Fibroblast of skin of back (primary cell): ENCODE data around the gene OR4A16. TPM values are rescaled to one million over a fixed set of nuclear protein-coding genes. Genes with fewer than 3 reads are reported as not detected.

Experiments
- DNase-seq: peaks from one replicate; pipeline ENCODE4 v3.0.0-alpha.2; 2013
- polyA plus RNA-seq, 2 experiments: library from polyadenylated mRNA; unstranded; fragments of 120-200 nt; gene quantifications; one replicate each; pipeline ENCODE4 v1.2.1, GENCODE V29; 2013; ENCODE audit not compliant: insufficient read length in 2 of 2

Gene OR4A16, protein sequence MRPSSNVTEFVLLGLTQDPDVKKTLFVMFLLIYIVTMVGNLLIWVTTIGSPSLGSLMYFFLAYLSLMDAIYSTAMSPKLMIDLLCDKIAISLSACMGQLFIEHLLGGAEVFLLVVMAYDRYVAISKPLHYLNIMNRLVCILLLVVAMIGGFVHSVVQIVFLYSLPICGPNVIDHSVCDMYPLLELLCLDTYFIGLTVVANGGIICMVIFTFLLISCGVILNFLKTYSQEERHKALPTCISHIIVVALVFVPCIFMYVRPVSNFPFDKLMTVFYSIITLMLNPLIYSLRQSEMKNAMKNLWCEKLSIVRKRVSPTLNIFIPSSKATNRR
- polyA plus RNA-seq (2013, experiment 1 of 2; ENCODE audit: insufficient read length) = not detected
- not detected for polyA plus RNA-seq (2013, experiment 2 of 2; ENCODE audit: insufficient read length)

DNA sequence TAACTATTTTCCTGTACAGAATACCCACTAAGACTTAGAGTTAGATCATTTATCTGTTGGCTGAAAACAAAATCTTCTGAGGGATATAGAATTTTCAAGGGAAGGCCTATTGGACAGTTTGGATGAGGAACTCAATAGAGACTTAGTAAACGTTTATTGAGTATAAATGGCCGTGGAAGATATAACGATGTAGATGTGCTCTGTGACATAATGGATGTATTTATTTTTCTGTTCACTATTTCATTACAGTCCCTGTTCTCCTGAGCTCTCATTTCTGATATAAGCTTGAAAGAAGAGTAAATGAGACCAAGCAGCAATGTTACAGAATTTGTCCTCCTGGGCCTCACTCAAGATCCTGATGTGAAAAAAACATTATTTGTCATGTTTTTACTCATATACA, at the start of gene OR4A16:
OR4A16 (plus strand) TSS at position 301 of the 400 bp plus-strand sequence; CDS start at position 301, 0 bp downstream.
- no peak for DNase-seq

DNA sequence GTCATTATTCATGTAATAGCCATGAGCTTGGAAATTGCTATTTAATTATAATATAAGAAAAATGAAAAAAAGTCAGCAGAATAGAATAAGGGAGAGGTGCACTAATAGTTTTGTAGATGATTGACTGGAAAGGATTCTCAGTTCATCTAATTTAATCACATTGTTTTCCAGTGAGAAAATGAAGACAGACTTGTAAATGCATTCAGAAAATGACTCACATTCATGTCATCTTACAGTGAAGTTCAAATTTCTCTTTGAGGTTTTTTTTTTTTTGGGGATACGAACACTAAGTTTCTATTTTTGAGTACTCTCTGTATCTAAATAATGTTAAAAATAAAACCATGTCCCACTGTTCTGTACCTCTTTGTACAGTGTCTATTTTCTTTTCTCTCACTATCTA, 18.5 kb upstream of the OR4A16 start:
- DNase-seq = no peak

DNA sequence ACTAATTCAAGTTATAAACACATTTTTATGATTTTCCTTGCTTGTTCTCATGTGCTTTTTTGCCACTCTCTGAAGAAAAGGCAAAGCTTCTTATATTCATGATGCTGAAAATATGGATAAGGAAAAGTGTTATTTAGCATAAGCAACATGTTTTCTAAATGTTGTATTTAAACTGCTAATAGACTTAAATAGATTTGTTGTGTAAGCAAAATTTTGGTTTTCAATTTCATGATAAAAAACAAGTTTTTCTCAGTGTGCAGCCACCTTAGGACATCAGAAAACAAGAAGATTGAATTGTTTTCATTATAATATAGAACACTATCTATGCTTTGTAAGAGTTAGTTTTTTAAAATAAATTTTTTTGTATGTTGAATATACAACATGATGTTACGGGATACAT, 2.3 kb downstream of the OR4A16 start:
- DNase-seq = no peak

DNA sequence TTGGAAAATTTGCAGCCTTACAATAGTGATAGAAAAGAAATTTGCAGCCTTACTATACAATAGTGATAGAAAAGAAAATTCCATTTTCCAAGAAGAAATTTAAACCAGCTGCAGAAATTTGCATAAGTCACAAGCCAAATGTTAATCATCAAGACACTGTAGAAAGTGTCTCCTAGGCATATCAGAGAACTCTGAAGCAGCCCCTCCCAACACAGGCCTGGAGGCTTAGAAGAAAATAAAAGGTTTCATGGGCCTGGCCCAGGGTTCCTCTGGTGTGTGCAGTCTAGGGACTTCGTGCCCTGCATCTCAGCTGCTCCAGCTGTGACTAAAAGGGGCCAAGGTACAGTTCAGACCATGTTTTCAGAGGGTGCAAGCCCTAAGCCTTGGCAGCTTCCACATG, 6.0 kb downstream of the OR4A16 start:
- DNase-seq = no peak

DNA sequence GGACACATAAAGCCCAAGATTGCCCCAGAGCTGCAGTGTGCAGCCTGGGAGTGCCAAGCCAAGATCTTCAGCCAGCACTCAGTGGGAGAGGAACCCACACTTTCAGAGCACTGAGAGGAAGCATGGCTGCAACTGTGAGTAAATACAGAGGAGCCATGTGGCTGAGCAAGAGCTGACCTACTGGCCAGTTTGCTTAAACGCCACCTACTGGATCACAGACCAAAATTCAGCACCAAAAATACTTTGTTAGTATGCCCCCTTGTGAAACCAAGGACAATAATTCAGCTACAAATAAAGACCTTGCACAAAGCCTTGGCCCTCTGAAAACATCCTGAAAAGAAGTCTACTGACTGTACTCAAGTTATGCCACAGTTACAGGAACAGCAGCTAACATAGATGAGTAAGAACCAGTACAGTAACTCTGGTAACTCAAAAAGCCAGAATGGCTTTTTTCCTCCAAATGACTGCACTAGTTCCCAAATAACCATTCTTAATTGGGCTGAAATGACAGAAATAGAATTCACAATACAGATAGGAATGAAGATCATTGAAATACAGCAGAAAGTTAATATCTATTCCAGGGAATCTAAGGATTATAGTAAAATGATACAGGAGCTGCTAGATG, 14.7 kb downstream of the OR4A16 start:
- DNase-seq = no peak

DNA sequence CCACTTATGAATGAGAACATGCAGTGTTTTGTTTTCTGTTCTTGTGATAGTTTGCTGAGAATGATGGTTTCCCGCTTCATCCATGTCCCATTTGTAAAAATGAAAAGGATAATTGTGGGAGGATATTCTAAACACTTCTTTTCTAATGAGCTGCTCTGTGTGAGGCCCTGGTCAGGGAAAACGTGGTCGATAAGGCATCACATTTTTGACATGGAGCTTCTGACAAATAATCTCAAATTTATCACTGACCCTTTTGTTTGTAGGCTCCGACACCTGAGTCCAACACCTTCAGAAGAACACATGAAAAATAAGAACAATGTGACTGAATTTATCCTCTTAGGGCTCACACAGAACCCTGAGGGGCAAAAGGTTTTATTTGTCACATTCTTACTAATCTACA, 24.7 kb downstream of the OR4A16 start, which contains the start of gene OR4A15:
OR4A15 (plus strand) TSS at position 301 of the 400 bp plus-strand sequence; CDS start at position 301, 0 bp downstream.
- no peak for DNase-seq
